NT2/D1 (cell line): ENCODE measurements around the gene ACVR2B.

ENCODE experiments used
- YY1 ChIP-seq: IDR thresholded peaks from 2 replicates; pipeline ENCODE4 v1.6.1; 2011; ENCODE audit not compliant: insufficient read length, insufficient read depth
- ZNF274 ChIP-seq: IDR thresholded peaks from 2 replicates; pipeline ENCODE4 v1.6.1; 2011; ENCODE audit warnings: mild to moderate bottlenecking, low read depth, low read length

DNA sequence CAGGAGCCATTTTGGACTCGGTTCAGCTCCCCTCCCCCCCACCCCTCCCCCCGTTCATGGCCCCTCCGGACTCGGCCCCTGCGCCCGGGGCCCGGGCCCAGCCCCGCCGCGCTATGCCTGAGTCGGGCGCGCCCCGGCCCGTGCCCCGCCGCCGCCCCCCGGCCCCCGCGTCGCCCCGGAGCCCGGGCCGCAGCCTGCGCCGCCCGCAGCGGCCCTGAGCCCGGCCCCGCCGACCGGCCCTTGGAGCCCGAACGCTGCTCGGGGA is 155 bp downstream of the ACVR2B start:
- TF ChIP-seq YY1, result no peak
- TF ChIP-seq ZNF274, result no peak
